PC-9 (cell line): Measurements from ENCODE around the gene ST7. TPM values are rescaled to one million over a fixed set of nuclear protein-coding genes. Genes with fewer than 3 reads are reported as not detected.

Experiments used
- Bru-seq: library from RNA; stranded (reverse); fragments of 400-500 nt; gene quantifications from one replicate; lab custom pipeline; 2021; lab: Mats Ljungman, UMichigan
- BruChase-seq, 2 experiments: library from RNA; stranded (reverse); fragments of 400-500 nt; gene quantifications; one replicate each; lab custom pipeline; 2021; lab: Mats Ljungman, UMichigan
- BruUV-seq: library from RNA; stranded (reverse); fragments of 400-500 nt; replicated peaks from 2 replicates; lab custom pipeline; 2021; lab: Mats Ljungman, UMichigan
- CTCF ChIA-PET: fragments of 300-600 bp; sonication (Branson Sonifier 250); formaldehyde crosslinking; loops from one replicate; lab custom pipeline; 2022; ENCODE audit warnings: antibody characterized with exemption; lab: Charles Lee
- POLR2A ChIA-PET: fragments of 300-600 bp; sonication (Branson Sonifier 250); formaldehyde crosslinking; loops from one replicate; lab custom pipeline; 2022; ENCODE audit warnings: antibody characterized with exemption; ENCODE audit not compliant: unreplicated experiment; lab: Charles Lee
- DNase-seq, 2 experiments: peaks; one replicate each; pipeline versions ENCODE4 v3.0.0 to v3.0.0-alpha.2; 2015 to 2022; ENCODE audit warnings: mixed read lengths in 1 of 2
- H2AFZ ChIP-seq: fragments of 200-600 bp; sonication (generic); 2 replicates; pipeline ENCODE4 v1.8.1; 2017; ENCODE audit warnings: antibody characterized with exemption
- H3F3A ChIP-seq: fragments of 200-600 bp; sonication (generic); 2 replicates; pipeline ENCODE4 v1.8.1; 2017; ENCODE audit warnings: antibody characterized with exemption, mild to moderate bottlenecking, low read depth; ENCODE audit not compliant: insufficient read depth
- H3K27ac ChIP-seq: fragments of 200-600 bp; sonication (generic); 2 replicates; pipeline ENCODE4 v1.6.1; 2016; ENCODE audit warnings: mixed run types
- H3K27me3 ChIP-seq: fragments of 200-600 bp; sonication (generic); 2 replicates; pipeline ENCODE4 v1.6.1; 2016; ENCODE audit warnings: low read depth, mixed run types; ENCODE audit not compliant: insufficient read depth
- H3K36me3 ChIP-seq: fragments of 200-600 bp; sonication (generic); 2 replicates; pipeline ENCODE4 v1.6.1; 2016; ENCODE audit warnings: low read depth, mixed run types
- H3K4me1 ChIP-seq: fragments of 200-600 bp; sonication (generic); replicated peaks from 2 replicates; pipeline ENCODE4 v1.6.1; 2016; ENCODE audit warnings: mixed run types; ENCODE audit not compliant: insufficient read depth
- H3K4me2 ChIP-seq: fragments of 200-600 bp; sonication (generic); 2 replicates; pipeline ENCODE4 v1.6.1; 2017; ENCODE audit warnings: mixed run types
- H3K4me3 ChIP-seq: fragments of 200-600 bp; sonication (generic); 2 replicates; pipeline ENCODE4 v1.6.1; 2016; ENCODE audit warnings: mixed run types
- H3K79me2 ChIP-seq: fragments of 200-600 bp; sonication (generic); 2 replicates; pipeline ENCODE4 v1.6.1; 2017; ENCODE audit warnings: low read depth, mixed run types
- H3K9me2 ChIP-seq: fragments of 200-600 bp; sonication (generic); 2 replicates; pipeline ENCODE4 v1.8.1; 2017; ENCODE audit warnings: mild to moderate bottlenecking; ENCODE audit not compliant: insufficient read depth
- H3K9me3 ChIP-seq: fragments of 200-600 bp; sonication (generic); 2 replicates; pipeline ENCODE4 v1.8.1; 2016; ENCODE audit warnings: low read depth; ENCODE audit not compliant: insufficient read depth
- H4K20me1 ChIP-seq: fragments of 200-600 bp; sonication (generic); 2 replicates; pipeline ENCODE4 v1.8.1; 2017; ENCODE audit not compliant: insufficient read depth
- EZH2 ChIP-seq: fragments of 200-600 bp; sonication (generic); IDR thresholded peaks from 2 replicates; pipeline ENCODE4 v1.8.0; 2017; ENCODE audit warnings: antibody characterized with exemption, low read depth
- intact Hi-C: fragments of 100-400 bp; cut with micrococcal nuclease; formaldehyde crosslinking; loops from one replicate; pipeline ENCODE4 v1.10.0; 2022; ENCODE audit not compliant: unreplicated experiment
- long read RNA-seq: library from polyadenylated mRNA; stranded (forward); transcript quantifications from one replicate; pipeline ENCODE4 v2.0.0, GENCODE V29; 2022
- total RNA-seq: library from RNA; stranded (reverse); gene quantifications from 2 replicates; pipeline ENCODE4 v1.2.3, GENCODE V29; 2021
- TF ChIP-seq, protein P1 (sequence below): fragments of 200-600 bp; sonication (generic); conservative IDR thresholded peaks from 2 replicates; pipeline ENCODE4 v1.6.1; 2017; ENCODE audit warnings: mixed run types, antibody characterized with exemption, mild to moderate bottlenecking, moderate library complexity

ST7 gene, protein sequence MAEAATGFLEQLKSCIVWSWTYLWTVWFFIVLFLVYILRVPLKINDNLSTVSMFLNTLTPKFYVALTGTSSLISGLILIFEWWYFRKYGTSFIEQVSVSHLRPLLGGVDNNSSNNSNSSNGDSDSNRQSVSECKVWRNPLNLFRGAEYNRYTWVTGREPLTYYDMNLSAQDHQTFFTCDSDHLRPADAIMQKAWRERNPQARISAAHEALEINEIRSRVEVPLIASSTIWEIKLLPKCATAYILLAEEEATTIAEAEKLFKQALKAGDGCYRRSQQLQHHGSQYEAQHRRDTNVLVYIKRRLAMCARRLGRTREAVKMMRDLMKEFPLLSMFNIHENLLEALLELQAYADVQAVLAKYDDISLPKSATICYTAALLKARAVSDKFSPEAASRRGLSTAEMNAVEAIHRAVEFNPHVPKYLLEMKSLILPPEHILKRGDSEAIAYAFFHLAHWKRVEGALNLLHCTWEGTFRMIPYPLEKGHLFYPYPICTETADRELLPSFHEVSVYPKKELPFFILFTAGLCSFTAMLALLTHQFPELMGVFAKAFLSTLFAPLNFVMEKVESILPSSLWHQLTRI
- total RNA-seq (16.3 and 25.8 TPM in 2 replicates), Bru-seq, nascent RNA (percentile 87 among the genes with signal in this experiment), BruChase-seq, experiment 1, labeled RNA remaining after a 2-hour chase (percentile 79 among the genes with signal in this experiment), BruChase-seq, experiment 2, labeled RNA remaining after a 6-hour chase (percentile 68 among the genes with signal in this experiment)
- long read RNA-seq, transcript ST7-202 (16 exons, 2,142 nt), result major isoform, 19 of 65 reads
- long read RNA-seq, transcript ST7-208 (15 exons, 2,110 nt), result minor isoform, 12 of 65 reads
- long read RNA-seq, partial matches to known transcripts, result 10 of 65 reads
- long read RNA-seq, other reads (novel, unspliced or antisense), result 20 of 65 reads

DNA sequence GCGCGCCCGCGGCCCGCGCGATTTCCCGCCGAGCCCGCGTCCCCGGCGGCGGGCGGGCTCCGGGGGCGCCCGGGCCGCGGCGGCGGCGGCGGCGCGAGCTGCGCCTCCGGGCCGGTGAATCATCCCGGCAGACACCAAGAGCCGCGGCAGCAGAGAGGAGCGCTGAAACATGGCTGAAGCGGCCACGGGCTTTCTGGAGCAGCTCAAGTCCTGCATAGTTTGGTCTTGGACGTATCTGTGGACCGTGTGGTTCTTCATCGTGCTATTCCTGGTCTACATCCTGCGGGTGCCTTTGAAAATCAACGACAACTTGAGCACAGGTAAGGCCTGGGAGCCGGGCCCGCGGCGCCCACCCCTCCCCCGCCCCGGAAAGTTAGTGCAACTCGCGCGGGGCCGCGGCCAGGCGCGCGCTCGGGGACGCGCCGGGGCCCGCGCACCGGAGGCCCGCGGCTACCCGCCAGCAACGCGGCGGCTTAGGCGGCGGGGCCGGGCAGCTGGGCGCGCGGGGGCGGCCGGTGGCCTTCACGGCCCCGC is at the start of gene ST7:
Gene ST7, plus strand, starts transcription at position 130 of the 534 bp plus-strand sequence. Its CDS starts 40 bp downstream, at position 170.
- ChIA-PET POLR2A (interaction anchor here (0.5 to 0.7 kb wide), 5 partner anchors 17 to 417 kb away, joined by 3 to 17 read pairs (median 4); no protein-coding TSS in a partner anchor), CTCF (no interaction called here)
- TF ChIP-seq, protein P1, sequence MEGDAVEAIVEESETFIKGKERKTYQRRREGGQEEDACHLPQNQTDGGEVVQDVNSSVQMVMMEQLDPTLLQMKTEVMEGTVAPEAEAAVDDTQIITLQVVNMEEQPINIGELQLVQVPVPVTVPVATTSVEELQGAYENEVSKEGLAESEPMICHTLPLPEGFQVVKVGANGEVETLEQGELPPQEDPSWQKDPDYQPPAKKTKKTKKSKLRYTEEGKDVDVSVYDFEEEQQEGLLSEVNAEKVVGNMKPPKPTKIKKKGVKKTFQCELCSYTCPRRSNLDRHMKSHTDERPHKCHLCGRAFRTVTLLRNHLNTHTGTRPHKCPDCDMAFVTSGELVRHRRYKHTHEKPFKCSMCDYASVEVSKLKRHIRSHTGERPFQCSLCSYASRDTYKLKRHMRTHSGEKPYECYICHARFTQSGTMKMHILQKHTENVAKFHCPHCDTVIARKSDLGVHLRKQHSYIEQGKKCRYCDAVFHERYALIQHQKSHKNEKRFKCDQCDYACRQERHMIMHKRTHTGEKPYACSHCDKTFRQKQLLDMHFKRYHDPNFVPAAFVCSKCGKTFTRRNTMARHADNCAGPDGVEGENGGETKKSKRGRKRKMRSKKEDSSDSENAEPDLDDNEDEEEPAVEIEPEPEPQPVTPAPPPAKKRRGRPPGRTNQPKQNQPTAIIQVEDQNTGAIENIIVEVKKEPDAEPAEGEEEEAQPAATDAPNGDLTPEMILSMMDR, result no peak
- TF ChIP-seq EZH2, result no peak
- H3K27ac ChIP-seq, result peak within 1 kb of the TSS; percentile 85
- peaks cover 24% of the 10 kb centered on the region for H3K4me1 ChIP-seq
- intact Hi-C loops, result loop anchor here (5.0 kb wide), 2 partner anchors 241 to 281 kb away; partner anchors contain the start of gene MET
- H3K9me3 ChIP-seq, result no peaks in the 10 kb centered on the region
- BruUV-seq, result no TSS peak
- H3K4me3 ChIP-seq, result peak within 1 kb of the TSS; percentile 95
- DNase-seq, result peak; percentile 68 to 77
- H3F3A ChIP-seq, result no peaks in the 10 kb centered on the region
- 0 out of 2 replicates have a peak, but pooled peaks cover 3% of the 10 kb centered on the region for H4K20me1 ChIP-seq
- no peaks in the 10 kb centered on the region for H3K27me3 ChIP-seq
- no peaks in the 10 kb centered on the region for H3K36me3 ChIP-seq
- peak within 1 kb of the TSS; percentile 97 for H3K4me2 ChIP-seq
- H3K9me2 ChIP-seq, result no peaks in the 10 kb centered on the region
- H2AFZ ChIP-seq, result peak within 1 kb of the TSS; percentile 97
- peaks cover 43% of the 10 kb centered on the region for H3K79me2 ChIP-seq

DNA sequence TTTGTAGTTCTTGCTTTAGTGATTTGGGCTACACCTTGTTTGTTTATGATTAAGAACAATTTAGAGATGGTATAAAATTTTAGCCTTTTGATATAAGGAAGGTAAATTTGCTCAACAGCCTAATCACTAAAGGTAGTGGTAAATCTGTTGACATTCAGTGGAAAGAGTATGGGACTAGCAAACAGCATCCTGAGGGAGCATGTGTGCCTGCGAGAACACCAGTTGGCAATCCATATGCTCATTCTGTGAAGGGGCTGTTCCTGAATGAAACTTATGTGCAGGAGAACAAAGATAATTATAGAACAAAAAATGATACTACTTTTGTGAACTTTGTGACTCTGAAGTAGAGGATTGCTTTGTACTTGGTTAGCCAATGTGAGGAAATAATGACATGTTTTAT is 46.9 kb upstream of the ST7 start:
- no peaks in the 10 kb centered on the region for H3K27me3 ChIP-seq
- no peak for DNase-seq
- H2AFZ ChIP-seq, result no peak overlapping the region
- no peaks in the 10 kb centered on the region for H3K4me1 ChIP-seq
- 0 out of 2 replicates have a peak, but pooled peaks cover 6% of the 10 kb centered on the region for H4K20me1 ChIP-seq
- no peaks in the 10 kb centered on the region for H3K9me2 ChIP-seq
- no TSS peak for BruUV-seq
- peaks cover 36% of the 10 kb centered on the region for H3K36me3 ChIP-seq
- H3K27ac ChIP-seq, result no peak overlapping the region
- H3K9me3 ChIP-seq, result no peaks in the 10 kb centered on the region
- ChIA-PET CTCF (no interaction called here), POLR2A (no interaction called here)
- peaks cover 32% of the 10 kb centered on the region for H3F3A ChIP-seq
- TF ChIP-seq, protein P1, result no peak
- TF ChIP-seq EZH2, result no peak
- no peak overlapping the region for H3K4me3 ChIP-seq
- intact Hi-C loops, result no loop called here
- H3K4me2 ChIP-seq, result no peak overlapping the region
- H3K79me2 ChIP-seq, result 0 out of 2 replicates have a peak, but pooled peaks cover 5% of the 10 kb centered on the region

DNA sequence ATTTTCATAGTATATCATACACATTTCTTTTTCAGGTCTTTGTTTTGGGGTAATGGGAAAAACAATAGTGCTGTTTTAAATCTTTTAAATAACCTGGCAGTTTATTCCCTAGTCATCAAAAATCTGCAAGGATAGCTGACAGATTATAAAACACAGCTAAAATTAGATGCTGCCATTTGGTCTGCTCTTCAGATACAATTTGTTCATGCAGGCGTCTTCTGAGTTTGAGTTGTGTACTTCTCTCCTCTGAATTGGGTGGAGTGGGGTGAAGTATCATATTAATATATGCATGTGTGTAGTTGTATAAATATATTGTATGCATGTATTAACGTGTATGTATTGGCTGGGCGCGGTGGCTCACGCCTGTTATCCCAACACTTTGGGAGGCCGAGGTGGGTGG is 42.9 kb upstream of the ST7 start:
- BruUV-seq, result no TSS peak
- H3F3A ChIP-seq, result peaks cover 19% of the 10 kb centered on the region
- CTCF ChIA-PET, result no interaction called here
- intact Hi-C loops, result no loop called here
- 0 out of 2 replicates have a peak, but pooled peaks cover 6% of the 10 kb centered on the region for H4K20me1 ChIP-seq
- 0 out of 2 replicates have a peak, but pooled peaks cover 5% of the 10 kb centered on the region for H3K79me2 ChIP-seq
- H3K36me3 ChIP-seq, result peaks cover 47% of the 10 kb centered on the region
- no peak overlapping the region for H2AFZ ChIP-seq
- no peaks in the 10 kb centered on the region for H3K9me3 ChIP-seq
- H3K9me2 ChIP-seq, result no peaks in the 10 kb centered on the region
- POLR2A ChIA-PET, result no interaction called here
- no peak for TF ChIP-seq EZH2
- TF ChIP-seq, protein P1, result no peak
- no peak overlapping the region for H3K27ac ChIP-seq
- DNase-seq, result no peak
- no peak overlapping the region for H3K4me2 ChIP-seq
- H3K4me3 ChIP-seq, result no peak overlapping the region
- H3K4me1 ChIP-seq, result no peaks in the 10 kb centered on the region
- H3K27me3 ChIP-seq, result no peaks in the 10 kb centered on the region
